ENCODE data around the gene SEMA7A. TPM values are rescaled to one million over a fixed set of nuclear protein-coding genes. Genes with fewer than 3 reads are reported as not detected.

SEMA7A gene
- total and polyA plus RNA-seq, 7 experiments from 2014 or later, result 1.6 to 15.7 (median 5.0) TPM; not detected in 2

- H3K9me3 Mint-ChIP-seq, result no peaks in the 10 kb centered on the region
- Histone ChIP-seq H3K9me3 (ENCODE audit: control insufficient read depth in 2 of 3, low read length in 3 of 3) (no peaks in the 10 kb centered on the region), H3K4me3 (ENCODE audit: low read length) (no peak overlapping the region), H3K27me3 (ENCODE audit: control insufficient read depth in 2 of 2, insufficient read depth in 2 of 2, low read length in 2 of 2) (no peaks in the 10 kb centered on the region), H3K36me3 (ENCODE audit: control insufficient read depth in 2 of 3, insufficient read depth in 3 of 3, low read length in 3 of 3) (no peaks in the 10 kb centered on the region), H3K27ac (ENCODE audit: low read depth, low read length) (no peak overlapping the region), H3K4me1 (ENCODE audit: control insufficient read depth in 2 of 2, insufficient read depth in 2 of 2, low read length in 2 of 2) (peaks cover 0 to 25% of the 10 kb centered on the region in 2 donors)
- intact Hi-C loops (cut with micrococcal nuclease), result no loop called here
- ChIA-PET POLR2A (no interaction called here), CTCF (interaction anchor here (0.6 kb wide), 1 partner anchor 48 kb away, joined by 3 read pairs; no protein-coding TSS in a partner anchor)
- H3K27me3 Mint-ChIP-seq, result no peaks in the 10 kb centered on the region
- no peak overlapping the region for H3K4me3 Mint-ChIP-seq
- peak overlapping the region in 1 of 9 donors; percentile 21 for H3K27ac Mint-ChIP-seq
- no peak for DNase-seq
- peaks cover 0 to 47% (median 5%) of the 10 kb centered on the region in 7 donors for H3K4me1 Mint-ChIP-seq
- H3K36me3 Mint-ChIP-seq, result peaks cover 0 to 1% (median 0%) of the 10 kb centered on the region in 5 donors
- ATAC-seq, result no peak
These were observed 12.2 kb downstream of the SEMA7A start for GRCh38 chr15:74421302-74422245.

GRCh38 chr15:74420193-74420905 lies 13.4 kb downstream of the SEMA7A start:
- Histone ChIP-seq H3K9me3 (ENCODE audit: control insufficient read depth in 2 of 3, low read length in 3 of 3) (no peaks in the 10 kb centered on the region), H3K27ac (ENCODE audit: low read depth, low read length) (no peak overlapping the region), H3K4me1 (ENCODE audit: control insufficient read depth in 2 of 2, insufficient read depth in 2 of 2, low read length in 2 of 2) (peaks cover 0 to 25% of the 10 kb centered on the region in 2 donors), H3K4me3 (ENCODE audit: low read length) (no peak overlapping the region), H3K27me3 (ENCODE audit: control insufficient read depth in 2 of 2, insufficient read depth in 2 of 2, low read length in 2 of 2) (no peaks in the 10 kb centered on the region), H3K36me3 (ENCODE audit: control insufficient read depth in 2 of 3, insufficient read depth in 3 of 3, low read length in 3 of 3) (no peaks in the 10 kb centered on the region)
- Mint-ChIP-seq H3K9me3 (no peaks in the 10 kb centered on the region), H3K27me3 (no peaks in the 10 kb centered on the region), H3K4me3 (no peak overlapping the region), H3K4me1 (peaks cover 0 to 47% (median under 1%) of the 10 kb centered on the region in 7 donors), H3K27ac (peak overlapping the region in 2 of 9 donors; percentile 6 to 54), H3K36me3 (peaks cover 0 to 6% (median 0%) of the 10 kb centered on the region in 5 donors)
- ATAC-seq (no peak), DNase-seq (no peak)
- ChIA-PET POLR2A (no interaction called here), CTCF (no interaction called here)
- intact Hi-C loops (cut with micrococcal nuclease), result no loop called here

GRCh38 chr15:74419432-74419831 lies 14.3 kb downstream of the SEMA7A start:
- no peaks in the 10 kb centered on the region for H3K27me3 Mint-ChIP-seq
- H3K9me3 ChIP-seq (ENCODE audit: control insufficient read depth in 2 of 3, low read length in 3 of 3), result no peaks in the 10 kb centered on the region
- H3K36me3 Mint-ChIP-seq, result peaks cover 0 to 7% (median 0%) of the 10 kb centered on the region in 5 donors
- peaks cover 0 to 48% (median under 1%) of the 10 kb centered on the region in 7 donors for H3K4me1 Mint-ChIP-seq
- peaks cover 0 to 25% of the 10 kb centered on the region in 2 donors for H3K4me1 ChIP-seq (ENCODE audit: control insufficient read depth in 2 of 2, insufficient read depth in 2 of 2, low read length in 2 of 2)
- ChIA-PET POLR2A (no interaction called here), CTCF (no interaction called here)
- peak overlapping the region in 1 of 9 donors; percentile 29 for H3K27ac Mint-ChIP-seq
- peak overlapping the region in 1 of 10 donors; percentile 32 for H3K4me3 Mint-ChIP-seq
- H3K9me3 Mint-ChIP-seq, result no peaks in the 10 kb centered on the region
- H3K27me3 ChIP-seq (ENCODE audit: control insufficient read depth in 2 of 2, insufficient read depth in 2 of 2, low read length in 2 of 2), result no peaks in the 10 kb centered on the region
- intact Hi-C loops (cut with micrococcal nuclease), result loop anchor here in 1 of 2 donors (2.0 kb wide), 1 partner anchor 13 kb away; the partner anchor contains the start of gene SEMA7A
- H3K36me3 ChIP-seq (ENCODE audit: control insufficient read depth in 2 of 3, insufficient read depth in 3 of 3, low read length in 3 of 3), result no peaks in the 10 kb centered on the region
- no peak for ATAC-seq
- no peak for DNase-seq
- no peak overlapping the region for H3K4me3 ChIP-seq (ENCODE audit: low read length)
- H3K27ac ChIP-seq (ENCODE audit: low read depth, low read length), result no peak overlapping the region

GRCh38 chr15:74418575-74419338 lies 15.0 kb downstream of the SEMA7A start:
- ATAC-seq (no peak), DNase-seq (no peak)
- no peaks in the 10 kb centered on the region for H3K9me3 ChIP-seq (ENCODE audit: control insufficient read depth in 2 of 3, low read length in 3 of 3)
- Mint-ChIP-seq H3K27me3 (no peaks in the 10 kb centered on the region), H3K27ac (peak overlapping the region in 1 of 9 donors; percentile 10), H3K4me3 (no peak overlapping the region), H3K4me1 (peaks cover 0 to 46% (median 4%) of the 10 kb centered on the region in 7 donors), H3K36me3 (peaks cover 0 to 7% (median 0%) of the 10 kb centered on the region in 5 donors), H3K9me3 (no peaks in the 10 kb centered on the region)
- POLR2A ChIA-PET, result no interaction called here
- peaks cover 0 to 25% of the 10 kb centered on the region in 2 donors for H3K4me1 ChIP-seq (ENCODE audit: control insufficient read depth in 2 of 2, insufficient read depth in 2 of 2, low read length in 2 of 2)
- CTCF ChIA-PET, result no interaction called here
- intact Hi-C loops (cut with micrococcal nuclease), result loop anchor here in 1 of 2 donors (2.0 kb wide), 1 partner anchor 14 kb away; the partner anchor contains the start of gene SEMA7A
- H3K27ac ChIP-seq (ENCODE audit: low read depth, low read length), result no peak overlapping the region
- H3K4me3 ChIP-seq (ENCODE audit: low read length), result no peak overlapping the region
- no peaks in the 10 kb centered on the region for H3K27me3 ChIP-seq (ENCODE audit: control insufficient read depth in 2 of 2, insufficient read depth in 2 of 2, low read length in 2 of 2)
- no peaks in the 10 kb centered on the region for H3K36me3 ChIP-seq (ENCODE audit: control insufficient read depth in 2 of 3, insufficient read depth in 3 of 3, low read length in 3 of 3)

- H3K4me3 Mint-ChIP-seq, result no peak overlapping the region
- peaks cover 0 to 12% (median 0%) of the 10 kb centered on the region in 5 donors for H3K36me3 Mint-ChIP-seq
- Histone ChIP-seq H3K36me3 (ENCODE audit: control insufficient read depth in 2 of 3, insufficient read depth in 3 of 3, low read length in 3 of 3) (peaks cover 0 to 8% (median 0%) of the 10 kb centered on the region in 3 experiments), H3K4me1 (ENCODE audit: control insufficient read depth in 2 of 2, insufficient read depth in 2 of 2, low read length in 2 of 2) (peaks cover 0 to 22% of the 10 kb centered on the region in 2 donors), H3K27me3 (ENCODE audit: control insufficient read depth in 2 of 2, insufficient read depth in 2 of 2, low read length in 2 of 2) (no peaks in the 10 kb centered on the region), H3K4me3 (ENCODE audit: low read length) (no peak overlapping the region), H3K9me3 (ENCODE audit: control insufficient read depth in 2 of 3, low read length in 3 of 3) (no peaks in the 10 kb centered on the region), H3K27ac (ENCODE audit: low read depth, low read length) (no peak overlapping the region)
- DNase-seq (no peak), ATAC-seq (no peak)
- intact Hi-C loops (cut with micrococcal nuclease), result loop anchor here in 1 of 2 donors (2.0 kb wide), 1 partner anchor 15 kb away; the partner anchor contains the start of gene SEMA7A
- no peak overlapping the region for H3K27ac Mint-ChIP-seq
- H3K9me3 Mint-ChIP-seq, result no peaks in the 10 kb centered on the region
- ChIA-PET POLR2A (no interaction called here), CTCF (no interaction called here)
- H3K27me3 Mint-ChIP-seq, result no peaks in the 10 kb centered on the region
- peaks cover 0 to 43% (median 4%) of the 10 kb centered on the region in 7 donors for H3K4me1 Mint-ChIP-seq
These were observed 16.1 kb downstream of the SEMA7A start for GRCh38 chr15:74417670-74418069.

- peaks cover 0 to 42% (median 4%) of the 10 kb centered on the region in 7 donors for H3K4me1 Mint-ChIP-seq
- H3K36me3 Mint-ChIP-seq, result peaks cover 0 to 14% (median 0%) of the 10 kb centered on the region in 5 donors
- H3K27me3 Mint-ChIP-seq, result no peaks in the 10 kb centered on the region
- DNase-seq, result no peak
- peaks cover 0 to 22% of the 10 kb centered on the region in 2 donors for H3K4me1 ChIP-seq (ENCODE audit: control insufficient read depth in 2 of 2, insufficient read depth in 2 of 2, low read length in 2 of 2)
- no peak overlapping the region for H3K27ac Mint-ChIP-seq
- peaks cover 0 to 10% (median 0%) of the 10 kb centered on the region in 3 experiments for H3K36me3 ChIP-seq (ENCODE audit: control insufficient read depth in 2 of 3, insufficient read depth in 3 of 3, low read length in 3 of 3)
- no peaks in the 10 kb centered on the region for H3K9me3 Mint-ChIP-seq
- H3K27ac ChIP-seq (ENCODE audit: low read depth, low read length), result no peak overlapping the region
- H3K27me3 ChIP-seq (ENCODE audit: control insufficient read depth in 2 of 2, insufficient read depth in 2 of 2, low read length in 2 of 2), result no peaks in the 10 kb centered on the region
- no peak for ATAC-seq
- CTCF ChIA-PET, result no interaction called here
- no peak overlapping the region for H3K4me3 Mint-ChIP-seq
- H3K4me3 ChIP-seq (ENCODE audit: low read length), result no peak overlapping the region
- no peaks in the 10 kb centered on the region for H3K9me3 ChIP-seq (ENCODE audit: control insufficient read depth in 2 of 3, low read length in 3 of 3)
- intact Hi-C loops (cut with micrococcal nuclease), result no loop called here
- POLR2A ChIA-PET, result no interaction called here
These were observed 16.5 kb downstream of the SEMA7A start for GRCh38 chr15:74417225-74417624.

All from naive thymus-derived CD4-positive, alpha-beta T cell (primary cell).